Activated CD4-positive, alpha-beta T cell treated with anti-CD3 and anti-CD28 coated beads for 48 hours (primary cell): ENCODE measurements around the gene TSSK2.
"Not testable (repeated sequence)": the region's sequence is repeated elsewhere in the genome, so short reads cannot be mapped to it uniquely, and the experiment has no call there.

Source experiments
- DNase-seq: peaks from one replicate; pipeline ENCODE4 v3.0.0-alpha.2; 2020

Gene TSSK2

DNA sequence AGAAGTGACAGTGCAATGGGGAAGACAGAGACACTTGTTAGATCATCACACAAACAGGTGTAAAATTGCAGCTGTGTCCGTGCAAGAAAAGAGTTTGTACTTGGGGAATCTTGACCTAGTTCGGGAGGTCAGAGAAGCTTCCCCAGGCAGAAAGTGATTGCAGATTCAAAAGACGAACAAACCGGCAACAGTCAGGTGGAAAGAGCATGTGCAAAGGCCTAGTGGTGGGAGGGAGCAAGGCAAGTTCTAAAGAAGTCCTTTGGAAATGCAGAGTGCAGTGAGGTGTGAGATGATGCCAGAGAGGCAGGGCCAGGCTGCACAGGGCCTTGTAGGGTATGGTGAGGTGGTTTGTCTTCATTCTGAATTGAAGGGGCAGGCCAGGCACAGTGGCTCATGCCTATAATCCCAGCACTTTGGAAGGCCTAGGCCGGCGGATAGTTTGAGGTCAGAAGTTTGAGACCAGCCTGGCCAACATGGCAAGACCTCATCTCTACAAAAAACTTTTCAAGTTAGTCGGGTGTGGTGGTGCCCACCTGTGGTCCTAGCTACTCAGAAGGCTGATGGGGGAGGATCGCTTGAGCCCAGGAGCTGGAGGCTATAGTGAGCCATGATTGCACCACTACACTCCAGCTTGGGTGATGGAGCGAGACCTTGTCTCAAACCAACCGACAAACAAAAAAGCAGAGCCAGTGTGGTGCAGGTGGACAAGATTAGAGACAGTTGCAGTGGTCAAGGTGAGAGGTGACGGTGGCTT, 15.3 kb downstream of the TSSK2 start:
- DNase-seq, result no peak

GRCh38 chr22:19147195-19147780, 16.2 kb downstream of the TSSK2 start:
- no peak for DNase-seq

DNA sequence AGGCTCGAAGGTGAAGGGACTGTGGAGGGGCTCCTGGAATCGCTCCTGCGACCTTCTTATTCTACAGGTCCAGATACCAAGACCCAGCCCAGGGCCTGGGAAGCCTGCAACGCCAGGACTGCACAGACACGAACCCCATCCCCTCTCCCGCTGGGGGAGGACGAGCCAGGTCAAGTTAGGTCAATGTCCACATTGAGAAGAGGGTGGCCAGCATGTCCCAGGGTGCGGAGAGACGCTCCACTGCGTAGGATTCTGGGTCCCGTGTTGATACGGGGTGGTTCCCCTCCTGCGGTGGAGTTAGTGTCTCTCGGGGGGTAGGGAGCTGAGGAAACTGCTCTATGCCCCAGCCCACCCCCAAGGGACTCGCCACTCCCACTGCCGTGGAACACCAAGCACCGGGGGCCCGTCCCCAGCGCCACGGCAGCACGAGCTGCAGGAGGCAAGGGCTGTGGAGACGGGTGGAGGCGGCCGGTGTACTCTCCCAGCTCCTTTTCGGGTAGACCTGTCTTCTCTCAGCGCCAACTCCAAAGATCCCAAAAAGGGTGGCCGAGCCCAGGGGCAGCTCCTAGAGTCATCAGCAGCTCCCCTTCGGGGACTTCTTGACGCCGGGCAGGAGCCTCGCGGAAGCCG, 17.4 kb downstream of the TSSK2 start:
- no peak for DNase-seq

GRCh38 chr22:19149047-19149883, 18.2 kb downstream of the TSSK2 start:
- peak; percentile 54 for DNase-seq

DNA sequence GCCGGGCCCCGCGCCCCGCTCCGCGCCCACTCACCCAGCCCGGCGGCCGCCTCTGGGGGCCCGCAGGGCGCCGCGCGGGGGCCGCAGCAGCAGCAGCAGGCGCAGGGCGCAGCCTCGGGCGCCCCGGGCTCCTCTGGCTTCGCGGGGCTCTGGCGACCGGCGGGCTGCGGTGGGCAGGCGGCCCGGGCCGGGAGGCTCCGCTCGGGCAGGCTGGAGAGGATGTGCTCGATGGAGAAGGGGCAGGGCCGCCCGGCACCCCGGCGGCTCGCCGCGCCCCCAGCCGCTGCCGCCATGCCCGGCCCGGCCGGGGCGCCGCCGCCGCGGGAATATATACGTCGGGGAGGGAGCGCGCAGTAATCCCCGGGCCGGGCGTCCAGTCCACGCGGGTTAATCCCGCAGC, 18.9 kb downstream of the TSSK2 start, which contains the start of gene GSC2:
GSC2 (minus strand) TSS at position 302 of the 400 bp plus-strand sequence; CDS start at position 293, 9 bp downstream.
- DNase-seq, result no peak

GRCh38 chr22:19150482-19151328, 19.6 kb downstream of the TSSK2 start:
- DNase-seq, result no peak

- no peak for DNase-seq
Measured at GRCh38 chr22:19151329-19152191, 20.5 kb downstream of the TSSK2 start.

- no peak for DNase-seq
Measured at GRCh38 chr22:19152942-19153883, 22.1 kb downstream of the TSSK2 start.

DNA sequence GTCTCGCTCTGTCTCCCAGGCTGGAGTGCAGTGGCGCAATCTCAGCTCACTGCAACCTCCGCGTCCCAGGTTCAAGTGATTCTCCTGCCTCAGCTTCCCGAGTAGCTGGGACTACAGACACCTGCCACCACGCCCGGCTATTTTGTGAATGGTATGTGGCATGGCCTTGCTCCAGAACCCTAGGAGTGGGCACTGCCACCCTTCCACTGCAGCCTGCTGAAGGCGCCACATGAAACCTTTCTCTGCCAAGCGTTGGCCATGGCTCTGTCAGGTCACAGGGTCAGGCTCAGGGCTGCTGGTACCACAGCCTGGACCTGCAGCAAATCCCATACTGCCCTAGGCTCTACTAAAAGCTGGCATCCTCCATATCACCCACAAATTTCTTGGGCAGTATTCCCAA, 25.0 kb downstream of the TSSK2 start:
- not testable (repeated sequence) for DNase-seq

- DNase-seq, result not testable (repeated sequence)
Measured at GRCh38 chr22:19158649-19159048, 27.5 kb downstream of the TSSK2 start.

DNA sequence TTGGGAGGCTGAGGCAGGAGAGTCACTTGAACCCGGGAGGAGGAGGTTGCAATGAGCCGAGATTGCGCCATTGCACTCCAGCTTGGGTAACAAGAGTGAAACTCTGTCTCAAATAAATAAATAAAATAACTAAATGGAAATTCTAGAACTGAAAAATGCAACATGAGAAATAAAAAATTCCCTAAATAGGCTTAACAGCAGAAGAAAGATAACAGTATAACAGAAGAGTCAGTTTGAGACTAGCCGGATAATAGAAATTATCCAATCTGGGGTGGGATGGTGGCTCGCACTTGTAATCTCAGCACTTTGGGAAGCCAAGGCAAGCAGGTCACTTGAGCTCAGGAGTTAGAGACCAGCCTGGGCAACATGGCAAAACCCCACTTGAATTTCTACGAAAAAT, 33.3 kb downstream of the TSSK2 start:
- no peak for DNase-seq

DNA sequence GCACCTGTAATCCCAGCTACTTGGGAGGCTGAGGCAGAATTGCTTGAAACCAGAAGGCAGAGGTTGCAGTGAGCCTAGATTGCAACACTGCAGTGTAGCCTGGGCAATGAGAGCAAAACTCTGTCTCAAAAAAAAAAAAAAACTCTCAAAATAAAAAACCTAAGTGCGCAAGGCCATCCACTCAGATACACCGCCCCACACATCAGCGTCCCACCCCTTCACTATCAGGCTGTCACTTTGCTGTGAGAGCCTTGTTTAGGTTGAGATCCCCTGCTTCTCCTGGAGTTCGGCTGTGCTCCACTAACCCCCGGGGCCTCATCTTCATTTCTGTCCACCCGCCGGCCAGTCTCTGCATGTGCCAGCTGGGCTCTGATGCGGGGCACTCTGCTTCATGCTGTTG, 35.3 kb downstream of the TSSK2 start:
- DNase-seq, result no peak

DNA sequence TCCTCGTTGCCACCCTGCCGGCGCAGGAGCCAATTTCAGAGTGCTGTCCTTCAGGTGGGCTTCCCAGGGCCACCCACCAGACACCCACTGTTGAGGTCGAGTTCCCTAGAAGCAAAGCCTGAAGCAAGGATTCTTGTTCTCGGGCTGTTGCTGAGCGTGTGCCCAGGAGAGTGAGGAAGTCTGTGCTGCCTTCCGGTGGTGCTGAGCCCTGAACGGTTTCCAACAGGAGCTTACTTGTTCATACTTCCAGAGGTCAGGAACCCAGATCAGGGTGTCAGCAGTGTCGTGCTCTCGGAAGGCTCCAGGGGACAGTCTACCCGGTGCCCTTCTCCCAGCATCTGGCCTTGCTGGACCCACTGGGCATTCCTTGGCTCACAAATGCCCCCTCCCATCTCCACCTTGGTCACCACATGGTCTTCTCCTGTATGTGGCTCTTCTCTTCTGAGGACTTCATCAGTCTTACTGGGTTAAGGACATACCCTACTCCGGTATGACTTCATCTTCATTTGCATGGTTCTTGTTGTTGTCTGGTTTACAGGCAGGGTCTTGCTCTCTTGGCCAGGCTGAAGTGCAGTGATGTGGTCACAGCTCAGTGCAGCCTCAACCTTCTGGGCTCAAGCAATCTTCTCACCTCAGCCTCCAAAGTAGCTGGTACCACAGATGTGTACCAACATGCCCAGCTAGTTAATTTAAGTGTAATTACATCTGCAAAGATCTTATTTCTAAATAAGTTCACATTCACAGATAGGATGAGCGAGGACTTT, 36.2 kb downstream of the TSSK2 start:
- DNase-seq, result no peak

- DNase-seq, result no peak
Measured at GRCh38 chr22:19168088-19168890, 37.2 kb downstream of the TSSK2 start.

DNA sequence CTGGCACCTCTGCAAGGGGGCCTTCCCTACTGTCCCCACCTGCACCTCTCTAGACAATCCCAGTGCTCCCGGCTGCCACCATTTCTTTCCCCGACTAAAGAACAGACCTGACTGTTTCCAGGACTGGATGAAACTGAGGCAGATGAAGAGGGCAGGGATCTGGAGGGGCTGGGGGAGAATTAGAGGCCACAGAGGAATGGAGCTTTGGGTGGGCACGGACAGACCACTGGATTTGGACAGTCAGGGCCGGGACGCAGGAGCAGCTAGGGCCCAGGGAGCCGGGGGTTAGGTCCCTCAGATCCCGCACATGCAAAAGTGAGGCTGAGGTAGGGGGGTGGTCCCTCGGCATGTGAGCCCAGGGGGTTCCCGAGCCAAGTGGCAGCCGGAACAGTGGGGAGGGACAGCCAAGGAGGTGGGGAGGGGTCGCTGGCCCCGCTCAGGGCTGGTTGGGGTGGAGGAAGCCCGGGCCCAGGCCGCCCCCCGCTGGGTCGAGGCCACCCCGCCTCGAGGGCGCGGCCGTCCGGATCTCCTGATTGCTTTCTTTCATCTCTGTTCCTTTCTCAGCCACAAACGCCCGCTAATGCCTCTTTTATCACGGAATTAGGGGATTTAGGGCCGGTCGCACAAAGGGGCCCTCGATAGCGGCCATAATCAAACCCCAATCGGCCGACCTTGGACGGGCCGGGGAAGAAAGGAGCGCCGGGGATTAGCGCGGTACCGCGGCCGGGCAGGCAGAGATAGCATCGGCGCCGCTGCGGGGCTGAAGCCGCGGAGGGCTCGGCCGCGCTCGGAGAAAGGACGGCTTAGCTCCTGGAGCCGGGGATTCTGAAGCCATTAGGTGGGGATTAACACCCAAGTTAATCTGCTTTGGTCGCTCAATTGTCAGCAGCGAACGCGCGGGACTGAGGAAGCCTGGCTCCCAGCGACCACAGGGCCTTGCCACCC, 38.2 kb downstream of the TSSK2 start:
- DNase-seq, result no peak

DNA sequence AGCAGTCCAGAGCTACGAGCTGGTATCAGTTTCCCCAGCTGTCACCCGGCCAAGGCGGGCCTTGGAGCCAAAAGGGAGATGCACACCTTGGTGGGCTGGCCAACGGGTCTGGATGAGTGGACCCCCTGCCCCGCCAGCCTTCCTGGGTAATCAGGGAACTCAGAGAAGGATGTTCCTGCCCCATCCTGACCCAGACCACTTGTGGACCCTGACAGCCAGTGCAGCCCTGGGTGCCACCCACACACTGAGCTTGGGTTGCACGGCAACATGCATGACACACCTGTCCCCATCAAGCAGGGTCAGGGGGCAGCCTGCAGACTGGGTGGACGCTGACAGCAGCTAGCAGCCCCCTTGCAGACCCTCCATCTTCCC, 38.8 kb downstream of the TSSK2 start:
- DNase-seq, result no peak
